Endodermal cell (in vitro differentiated cells): ENCODE measurements around the gene ADH6. TPM values are rescaled to one million over a fixed set of nuclear protein-coding genes. Genes with fewer than 3 reads are reported as not detected.

Experiments used
- DNase-seq: peaks from one replicate; pipeline ENCODE4 v3.0.0-alpha.2; 2017
- H3K27ac ChIP-seq: 2 replicates; pipeline ENCODE4 v1.5.1; 2013; ENCODE audit warnings: mild to moderate bottlenecking, low read depth, low read length, moderate library complexity
- H3K27me3 ChIP-seq: 2 replicates; pipeline ENCODE4 v1.6.1; 2013; ENCODE audit warnings: mild to moderate bottlenecking, low read length, moderate library complexity; ENCODE audit not compliant: insufficient read depth, control insufficient read depth, poor library complexity, severe bottlenecking
- H3K36me3 ChIP-seq: 2 replicates; pipeline ENCODE4 v1.7.0; 2013; ENCODE audit warnings: mild to moderate bottlenecking, low read length, moderate library complexity; ENCODE audit not compliant: control insufficient read depth, insufficient read depth
- H3K4me1 ChIP-seq: one replicate; pipeline ENCODE4 v1.7.0; 2013; ENCODE audit warnings: low read length; ENCODE audit not compliant: control insufficient read depth, insufficient read depth
- H3K4me3 ChIP-seq: 2 replicates; pipeline ENCODE4 v1.5.1; 2013; ENCODE audit warnings: mild to moderate bottlenecking, low read length, moderate library complexity
- H3K9ac ChIP-seq: 2 replicates; pipeline ENCODE4 v1.6.1; 2013; ENCODE audit warnings: mild to moderate bottlenecking, low read length, moderate library complexity; ENCODE audit not compliant: poor library complexity, severe bottlenecking; ENCODE audit errors: extremely low read depth
- H3K9me3 ChIP-seq: 2 replicates; pipeline ENCODE4 v1.6.1; 2013; ENCODE audit warnings: mild to moderate bottlenecking, low read length, moderate library complexity; ENCODE audit not compliant: control insufficient read depth
- H3K27ac Mint-ChIP-seq: 2 replicates; pipeline ENCODE4 v1.8.0; 2020; ENCODE audit warnings: mixed read lengths
- H3K27me3 Mint-ChIP-seq: 2 replicates; pipeline ENCODE4 v1.8.0; 2021; ENCODE audit warnings: mild to moderate bottlenecking, mixed read lengths; ENCODE audit not compliant: insufficient read depth
- H3K36me3 Mint-ChIP-seq: 2 replicates; pipeline ENCODE4 v1.8.0; 2020; ENCODE audit warnings: low read depth, mixed read lengths
- H3K4me1 Mint-ChIP-seq: 2 replicates; pipeline ENCODE4 v1.8.0; 2020; ENCODE audit warnings: mixed read lengths
- H3K4me3 Mint-ChIP-seq: 2 replicates; pipeline ENCODE4 v1.8.0; 2020; ENCODE audit warnings: mild to moderate bottlenecking, moderate library complexity, mixed read lengths
- H3K9me3 Mint-ChIP-seq: 2 replicates; pipeline ENCODE4 v1.8.0; 2020; ENCODE audit warnings: mild to moderate bottlenecking, mixed read lengths
- WGBS, 2 experiments: methylation state at CpG; one replicate each; pipeline versions ENCODE4 v1.1.5 to v1.1.7; 2013; ENCODE audit warnings: missing lambda C conversion rate in 2 of 2, mixed read lengths in 1 of 2; ENCODE audit not compliant: insufficient coverage in 1 of 2, insufficient read length in 1 of 2; 5-methylcytosine and 5-hydroxymethylcytosine counted together
- total RNA-seq, 2 donors: library from RNA; stranded (reverse); fragmentation: NEBNext Ultra II Directional in 1 of 2; extraction: Animal tissue kit (Norgen Biotek cat#: 25700) in 1 of 2; gene quantifications; 2 replicates in 1 of 2; 3 replicates in 1 of 2; pipeline ENCODE4 v1.2.1, GENCODE V29; 2021
- TF ChIP-seq, protein P1 (sequence below): fragments of 200-600 bp; sonication (generic); conservative IDR thresholded peaks from 2 replicates; pipeline ENCODE4 v1.5.0; 2021; ENCODE audit warnings: antibody characterized with exemption, mild to moderate bottlenecking

Gene ADH6
- total RNA-seq, 2 donors from 2014 or later, result not detected

DNA sequence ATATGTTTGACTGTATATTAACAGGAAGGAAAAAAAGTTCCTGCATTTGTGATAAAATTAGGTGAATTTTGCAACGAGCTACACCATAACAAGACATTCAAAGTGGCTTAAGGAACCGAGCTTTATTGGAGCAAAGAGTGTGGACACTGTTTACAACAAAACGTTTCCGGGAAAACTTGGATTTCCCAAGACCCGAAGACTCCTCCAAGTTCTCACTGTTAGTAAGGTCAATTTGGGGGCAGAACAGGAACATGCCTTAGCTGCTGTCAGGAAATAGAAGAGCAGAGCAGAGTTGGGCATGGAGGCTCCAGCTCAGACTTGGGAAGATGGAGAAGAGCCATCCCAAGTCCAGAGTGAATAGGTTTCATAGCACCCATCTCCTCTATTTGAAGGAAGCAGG lies 16.5 kb downstream of the ADH6 start:
- Mint-ChIP-seq H3K9me3 (peaks cover 4% of the 10 kb centered on the region), H3K4me3 (no peak overlapping the region), H3K4me1 (no peaks in the 10 kb centered on the region), H3K36me3 (no peaks in the 10 kb centered on the region), H3K27me3 (no peaks in the 10 kb centered on the region), H3K27ac (no peak overlapping the region)
- TF ChIP-seq, protein P1, sequence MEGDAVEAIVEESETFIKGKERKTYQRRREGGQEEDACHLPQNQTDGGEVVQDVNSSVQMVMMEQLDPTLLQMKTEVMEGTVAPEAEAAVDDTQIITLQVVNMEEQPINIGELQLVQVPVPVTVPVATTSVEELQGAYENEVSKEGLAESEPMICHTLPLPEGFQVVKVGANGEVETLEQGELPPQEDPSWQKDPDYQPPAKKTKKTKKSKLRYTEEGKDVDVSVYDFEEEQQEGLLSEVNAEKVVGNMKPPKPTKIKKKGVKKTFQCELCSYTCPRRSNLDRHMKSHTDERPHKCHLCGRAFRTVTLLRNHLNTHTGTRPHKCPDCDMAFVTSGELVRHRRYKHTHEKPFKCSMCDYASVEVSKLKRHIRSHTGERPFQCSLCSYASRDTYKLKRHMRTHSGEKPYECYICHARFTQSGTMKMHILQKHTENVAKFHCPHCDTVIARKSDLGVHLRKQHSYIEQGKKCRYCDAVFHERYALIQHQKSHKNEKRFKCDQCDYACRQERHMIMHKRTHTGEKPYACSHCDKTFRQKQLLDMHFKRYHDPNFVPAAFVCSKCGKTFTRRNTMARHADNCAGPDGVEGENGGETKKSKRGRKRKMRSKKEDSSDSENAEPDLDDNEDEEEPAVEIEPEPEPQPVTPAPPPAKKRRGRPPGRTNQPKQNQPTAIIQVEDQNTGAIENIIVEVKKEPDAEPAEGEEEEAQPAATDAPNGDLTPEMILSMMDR, result no peak
- WGBS, 2 experiments, result 94 to 95% methylated on average over 2 to 5 of the region's 5 CpGs
- H3K27me3 ChIP-seq, result no peaks in the 10 kb centered on the region
- no peak overlapping the region for H3K27ac ChIP-seq
- no peak overlapping the region for H3K9ac ChIP-seq
- H3K9me3 ChIP-seq, result no peaks in the 10 kb centered on the region
- no peaks in the 10 kb centered on the region for H3K36me3 ChIP-seq
- no peaks in the 10 kb centered on the region for H3K4me1 ChIP-seq
- no peak overlapping the region for H3K4me3 ChIP-seq
- DNase-seq, result no peak

DNA sequence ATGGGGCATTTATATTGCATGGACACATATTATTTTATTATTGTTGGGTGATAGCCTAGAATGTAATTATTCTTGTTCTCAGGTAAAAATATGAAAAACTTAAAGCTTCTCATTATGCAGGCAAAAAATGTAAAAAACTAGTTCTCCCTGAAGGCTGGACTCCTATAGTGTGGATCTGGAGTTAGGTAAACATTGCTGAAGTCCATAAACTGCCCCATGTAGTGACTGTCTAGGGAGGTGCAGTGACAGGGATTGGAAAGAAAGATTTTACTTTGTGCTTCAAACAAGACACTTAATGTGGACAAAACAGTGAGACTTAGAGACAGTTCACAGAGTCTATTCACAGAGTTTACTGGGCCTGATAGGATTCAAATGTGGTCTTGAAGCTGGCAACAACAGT lies 17.0 kb downstream of the ADH6 start:
- H3K9me3 ChIP-seq, result no peaks in the 10 kb centered on the region
- H3K4me1 ChIP-seq, result no peaks in the 10 kb centered on the region
- H3K27ac ChIP-seq, result no peak overlapping the region
- Mint-ChIP-seq H3K27ac (no peak overlapping the region), H3K36me3 (no peaks in the 10 kb centered on the region), H3K4me1 (no peaks in the 10 kb centered on the region), H3K27me3 (no peaks in the 10 kb centered on the region), H3K9me3 (peaks cover 4% of the 10 kb centered on the region), H3K4me3 (no peak overlapping the region)
- no peaks in the 10 kb centered on the region for H3K36me3 ChIP-seq
- H3K4me3 ChIP-seq, result no peak overlapping the region
- no peaks in the 10 kb centered on the region for H3K27me3 ChIP-seq
- TF ChIP-seq, protein P1, result no peak
- no peak for DNase-seq
- H3K9ac ChIP-seq, result no peak overlapping the region

DNA sequence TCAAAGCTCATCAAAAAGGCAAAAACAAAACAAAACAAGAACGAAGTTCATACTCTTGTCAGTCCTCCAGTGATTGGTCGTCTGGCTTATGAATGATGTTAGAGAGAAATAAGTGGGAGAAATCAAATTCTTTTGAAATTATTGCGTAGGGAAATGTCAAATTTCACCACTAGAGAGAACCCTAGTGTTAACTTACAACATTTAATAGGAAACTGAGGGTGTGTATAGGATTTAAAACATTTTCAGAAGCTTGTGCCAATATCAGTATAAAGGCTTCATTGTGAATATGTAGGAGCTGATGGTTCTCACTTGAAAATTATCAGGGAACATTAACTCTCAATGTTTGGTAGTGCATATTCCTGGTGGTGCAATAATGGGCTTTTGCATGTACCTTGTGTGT lies 17.4 kb downstream of the ADH6 start:
- no peak overlapping the region for H3K4me3 ChIP-seq
- WGBS, 2 experiments, result 74 to 100% methylated on average over 1 to 3 of the region's 3 CpGs
- DNase-seq, result no peak
- no peak overlapping the region for H3K27ac Mint-ChIP-seq
- TF ChIP-seq, protein P1, result no peak
- H3K4me1 ChIP-seq, result no peaks in the 10 kb centered on the region
- no peaks in the 10 kb centered on the region for H3K27me3 ChIP-seq
- no peak overlapping the region for H3K4me3 Mint-ChIP-seq
- no peaks in the 10 kb centered on the region for H3K27me3 Mint-ChIP-seq
- H3K9me3 Mint-ChIP-seq, result peaks cover 7% of the 10 kb centered on the region
- no peaks in the 10 kb centered on the region for H3K9me3 ChIP-seq
- H3K9ac ChIP-seq, result no peak overlapping the region
- H3K36me3 Mint-ChIP-seq, result no peaks in the 10 kb centered on the region
- H3K36me3 ChIP-seq, result no peaks in the 10 kb centered on the region
- H3K27ac ChIP-seq, result no peak overlapping the region
- no peaks in the 10 kb centered on the region for H3K4me1 Mint-ChIP-seq
